NB4 (cell line): ENCODE data around the gene TMEM217.

Experiments
- POLR2A ChIP-seq: IDR thresholded peaks from 2 replicates; pipeline ENCODE4 v1.6.1; 2011; ENCODE audit warnings: mild to moderate bottlenecking; ENCODE audit not compliant: insufficient read length; ENCODE audit errors: extremely low read depth
- TF ChIP-seq, protein P1 (sequence below): IDR thresholded peaks from one replicate; pipeline ENCODE4 v1.5.1; 2012; ENCODE audit warnings: low read depth, low read length
- TF ChIP-seq, protein P2 (sequence below): IDR thresholded peaks from 2 replicates; pipeline ENCODE4 v1.6.1; 2011; ENCODE audit warnings: low read depth, low read length

DNA sequence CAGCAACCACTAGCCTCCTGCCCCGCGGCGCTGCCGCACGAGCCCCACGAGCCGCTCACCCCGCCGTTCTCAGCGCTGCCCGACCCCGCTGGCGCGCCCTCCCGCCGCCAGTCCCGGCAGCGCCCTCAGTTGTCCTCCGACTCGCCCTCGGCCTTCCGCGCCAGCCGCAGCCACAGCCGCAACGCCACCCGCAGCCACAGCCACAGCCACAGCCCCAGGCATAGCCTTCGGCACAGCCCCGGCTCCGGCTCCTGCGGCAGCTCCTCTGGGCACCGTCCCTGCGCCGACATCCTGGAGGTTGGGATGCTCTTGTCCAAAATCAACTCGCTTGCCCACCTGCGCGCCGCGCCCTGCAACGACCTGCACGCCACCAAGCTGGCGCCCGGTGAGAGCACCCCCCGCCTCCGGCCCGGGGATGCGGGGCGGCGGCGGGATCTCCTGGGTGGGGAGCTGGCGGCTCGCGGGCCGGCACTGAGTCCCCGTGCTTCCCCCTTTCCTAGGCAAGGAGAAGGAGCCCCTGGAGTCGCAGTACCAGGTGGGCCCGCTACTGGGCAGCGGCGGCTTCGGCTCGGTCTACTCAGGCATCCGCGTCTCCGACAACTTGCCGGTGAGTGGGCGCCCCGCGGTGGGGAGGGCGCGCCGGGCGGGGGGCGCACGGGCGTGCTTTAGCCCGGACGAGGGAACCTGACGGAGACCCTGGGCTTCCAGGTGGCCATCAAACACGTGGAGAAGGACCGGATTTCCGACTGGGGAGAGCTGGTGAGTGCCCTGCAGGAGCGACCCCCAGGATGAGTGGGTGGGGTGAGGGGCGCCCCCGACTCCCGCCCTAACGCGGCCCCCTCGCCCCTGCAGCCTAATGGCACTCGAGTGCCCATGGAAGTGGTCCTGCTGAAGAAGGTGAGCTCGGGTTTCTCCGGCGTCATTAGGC lies 87.4 kb downstream of the TMEM217 start:
- TF ChIP-seq, protein P1, sequence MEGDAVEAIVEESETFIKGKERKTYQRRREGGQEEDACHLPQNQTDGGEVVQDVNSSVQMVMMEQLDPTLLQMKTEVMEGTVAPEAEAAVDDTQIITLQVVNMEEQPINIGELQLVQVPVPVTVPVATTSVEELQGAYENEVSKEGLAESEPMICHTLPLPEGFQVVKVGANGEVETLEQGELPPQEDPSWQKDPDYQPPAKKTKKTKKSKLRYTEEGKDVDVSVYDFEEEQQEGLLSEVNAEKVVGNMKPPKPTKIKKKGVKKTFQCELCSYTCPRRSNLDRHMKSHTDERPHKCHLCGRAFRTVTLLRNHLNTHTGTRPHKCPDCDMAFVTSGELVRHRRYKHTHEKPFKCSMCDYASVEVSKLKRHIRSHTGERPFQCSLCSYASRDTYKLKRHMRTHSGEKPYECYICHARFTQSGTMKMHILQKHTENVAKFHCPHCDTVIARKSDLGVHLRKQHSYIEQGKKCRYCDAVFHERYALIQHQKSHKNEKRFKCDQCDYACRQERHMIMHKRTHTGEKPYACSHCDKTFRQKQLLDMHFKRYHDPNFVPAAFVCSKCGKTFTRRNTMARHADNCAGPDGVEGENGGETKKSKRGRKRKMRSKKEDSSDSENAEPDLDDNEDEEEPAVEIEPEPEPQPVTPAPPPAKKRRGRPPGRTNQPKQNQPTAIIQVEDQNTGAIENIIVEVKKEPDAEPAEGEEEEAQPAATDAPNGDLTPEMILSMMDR: no peak
- TF ChIP-seq, protein P2, sequence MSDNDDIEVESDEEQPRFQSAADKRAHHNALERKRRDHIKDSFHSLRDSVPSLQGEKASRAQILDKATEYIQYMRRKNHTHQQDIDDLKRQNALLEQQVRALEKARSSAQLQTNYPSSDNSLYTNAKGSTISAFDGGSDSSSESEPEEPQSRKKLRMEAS: no peak
- no peak for TF ChIP-seq POLR2A
